Stomach (tissue), 9 donors: ENCODE results near the gene EDRF1. TPM values are rescaled to one million over a fixed set of nuclear protein-coding genes. Genes with fewer than 3 reads are reported as not detected.
"Not testable (repeated sequence)": the region's sequence is repeated elsewhere in the genome, so short reads cannot be mapped to it uniquely, and the experiment has no call there.

Experiments
- DNase-seq, 2 donors: peaks; one replicate each; pipeline versions ENCODE4 v3.0.0 to v3.0.0-alpha.2; 2013 to 2019
- H3K27ac ChIP-seq, 5 donors: fragments of 200-600 bp in 4 of 5; sonication (generic) in 4 of 5; one replicate each; pipeline ENCODE4 v1.5.1; 2013 to 2019; ENCODE audit warnings: mild to moderate bottlenecking in 1 of 5, moderate library complexity in 1 of 5
- H3K27me3 ChIP-seq, 3 donors: fragments of 200-600 bp; sonication (generic); one replicate each; pipeline ENCODE4 v1.5.1; 2017 to 2019; ENCODE audit warnings: mixed run types in 1 of 3
- H3K36me3 ChIP-seq, 4 donors: fragments of 200-600 bp; sonication (generic); 1 replicate in 3 of 4; 2 replicates in 1 of 4; pipeline ENCODE4 v1.5.1; 2016 to 2019
- H3K4me1 ChIP-seq, 4 donors: fragments of 200-600 bp; sonication (generic); one replicate each; pipeline ENCODE4 v1.5.1; 2016 to 2019
- H3K4me3 ChIP-seq, 4 donors: fragments of 200-600 bp; sonication (generic) in 3 of 4; one replicate each; pipeline ENCODE4 v1.5.1; 2016 to 2019; ENCODE audit warnings: mild to moderate bottlenecking in 1 of 4
- H3K9me3 ChIP-seq, 4 donors: fragments of 200-600 bp; sonication (generic); one replicate each; pipeline ENCODE4 v1.5.1; 2016 to 2019
- CTCF ChIP-seq, 7 experiments: fragments of 450-650 bp in 4 of 7; fragments of 200-600 bp in 3 of 7; sonication (generic) in 3 of 7; IDR thresholded peaks; one replicate each; pipeline ENCODE4 v1.5.1; 2016 to 2019; ENCODE audit warnings: antibody characterized with exemption in 7 of 7, control low read depth in 2 of 7, mild to moderate bottlenecking in 1 of 7
- EP300 ChIP-seq: sonication (generic); formaldehyde crosslinking; IDR thresholded peaks from one replicate; pipeline ENCODE4 v1.6.1; 2017; ENCODE audit warnings: antibody characterized with exemption
- POLR2A ChIP-seq, 4 donors: fragments of 450-650 bp; IDR thresholded peaks; one replicate each; pipeline ENCODE4 v1.6.1; 2016; ENCODE audit warnings: antibody characterized with exemption in 4 of 4, control low read depth in 2 of 4, mild to moderate bottlenecking in 1 of 4, moderate library complexity in 1 of 4
- POLR2AphosphoS5 ChIP-seq, 3 donors: sonication (generic); formaldehyde crosslinking; IDR thresholded peaks; one replicate each; pipeline ENCODE4 v1.6.1; 2016; ENCODE audit warnings: antibody characterized with exemption in 3 of 3
- WGBS, 5 donors: extraction: QIAGEN DNeasy Blood & Tissue Kit in 3 of 5; methylation state at CpG; one replicate each; pipeline versions ENCODE4 v1.1.5 to v1.1.7; 2013 to 2018; 5-methylcytosine and 5-hydroxymethylcytosine counted together
- intact Hi-C: fragments of 100-400 bp; cut with DNase I; formaldehyde crosslinking; loops from one replicate; pipeline ENCODE4 v1.15.1; 2023; ENCODE audit warnings: low total_unique reads
- polyA plus RNA-seq, 3 donors: library from polyadenylated mRNA; stranded (reverse); fragments of 200-250 nt; gene quantifications; one replicate each; pipeline ENCODE4 v1.2.3, GENCODE V29; 2013
- total RNA-seq, 5 donors: library from RNA; depleted of rRNA; stranded (reverse); fragments of >200 nt; gene quantifications; one replicate each; pipeline versions ENCODE4 v1.1.0 to v1.2.3, GENCODE V29; 2014 to 2016
- donor health status: healthy with polysubstance abuse.
- donor health status: Bipolar disorder and iron deficiency.
- donor health status: healthy.

The EDRF1 gene
- total and polyA plus RNA-seq, 8 donors = 5.5 to 41.5 (median 15.5) TPM

DNA sequence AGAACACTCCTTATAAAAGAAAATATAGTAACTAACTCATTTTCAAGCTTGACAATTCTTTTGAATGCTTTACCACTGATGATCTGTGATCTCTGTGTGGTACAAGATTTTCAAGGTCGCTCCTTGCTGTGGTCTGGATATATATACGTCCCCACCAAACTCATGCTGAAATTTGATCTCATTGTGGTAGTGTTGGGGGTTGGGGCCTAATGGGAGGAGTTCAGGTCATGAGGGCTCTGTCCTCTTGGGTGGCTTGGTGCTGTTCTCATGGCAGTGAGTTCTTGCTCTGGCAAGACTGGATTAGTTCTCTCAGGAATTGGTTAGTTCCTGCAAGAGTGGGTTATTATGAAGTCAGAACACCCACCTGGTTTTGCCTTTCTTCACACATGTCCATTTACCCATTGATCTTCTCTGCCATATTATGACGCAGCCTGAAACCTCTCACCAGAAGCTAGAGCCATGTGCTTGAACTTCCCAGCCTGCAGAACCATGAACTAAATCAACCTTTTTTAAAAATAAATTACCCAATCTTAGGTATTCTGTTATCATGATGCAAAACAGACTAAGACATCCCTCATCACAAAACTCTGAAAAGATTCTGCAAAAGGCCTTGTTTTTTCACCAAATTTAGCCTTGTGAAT is 8.3 kb upstream of the EDRF1 start:
- H3K4me3 ChIP-seq = no peak overlapping the region
- no peaks in the 10 kb centered on the region for H3K36me3 ChIP-seq
- WGBS, 5 donors = 81 to 87% (median 83%) methylated on average over 3 of the region's 3 CpGs
- peaks cover 0 to 11% (median 0%) of the 10 kb centered on the region in 4 donors for H3K4me1 ChIP-seq
- TF ChIP-seq CTCF (IDR thresholded peaks at IDR 0.05) = no peak
- TF ChIP-seq POLR2A (IDR thresholded peaks at IDR 0.05) = no peak
- TF ChIP-seq EP300 = no peak
- no peak for TF ChIP-seq POLR2AphosphoS5 (IDR thresholded peaks at IDR 0.05)
- no peak for DNase-seq
- peaks cover 0 to 33% (median 14%) of the 10 kb centered on the region in 4 donors for H3K9me3 ChIP-seq
- no peaks in the 10 kb centered on the region for H3K27me3 ChIP-seq
- H3K27ac ChIP-seq = no peak overlapping the region
- intact Hi-C loops = no loop called here

GRCh38 chr10:125714728-125715127 is 4.8 kb upstream of the EDRF1 start:
- WGBS, 5 donors = 94 to 99% (median 97%) methylated on average over 4 of the region's 4 CpGs
- H3K4me3 ChIP-seq, H3K27me3 ChIP-seq, DNase-seq, H3K27ac ChIP-seq, intact Hi-C loops, H3K36me3 ChIP-seq: not testable (repeated sequence)
- Histone ChIP-seq H3K4me1 (peaks cover 5 to 14% (median 8%) of the 10 kb centered on the region in 4 donors), H3K9me3 (peaks cover 0 to 33% (median 14%) of the 10 kb centered on the region in 4 donors)

- Histone ChIP-seq H3K4me3 (peak overlapping the region; percentile 89 to 95 (median 94)), H3K4me1 (peaks cover 19 to 38% (median 23%) of the 10 kb centered on the region in 4 donors), H3K27ac (peak overlapping the region; percentile 87 to 96 (median 89)), H3K9me3 (peaks cover 0 to under 1% (median 0%) of the 10 kb centered on the region in 4 donors), H3K27me3 (no peaks in the 10 kb centered on the region), H3K36me3 (peaks cover 6 to 40% (median 37%) of the 10 kb centered on the region in 4 donors)
- intact Hi-C loops = no loop called here
- DNase-seq = no peak
- TF ChIP-seq POLR2A (IDR thresholded peaks at IDR 0.05) = no peak
- no peak for TF ChIP-seq EP300
- TF ChIP-seq POLR2AphosphoS5 (IDR thresholded peaks at IDR 0.05) = no peak
- no peak for TF ChIP-seq CTCF (IDR thresholded peaks at IDR 0.05)
- 0 to 2% (median 1%) methylated on average over 14 to 15 of the region's 15 CpGs for WGBS, 5 donors
Measured at GRCh38 chr10:125720002-125720382, 483 bp downstream of the EDRF1 start.

DNA sequence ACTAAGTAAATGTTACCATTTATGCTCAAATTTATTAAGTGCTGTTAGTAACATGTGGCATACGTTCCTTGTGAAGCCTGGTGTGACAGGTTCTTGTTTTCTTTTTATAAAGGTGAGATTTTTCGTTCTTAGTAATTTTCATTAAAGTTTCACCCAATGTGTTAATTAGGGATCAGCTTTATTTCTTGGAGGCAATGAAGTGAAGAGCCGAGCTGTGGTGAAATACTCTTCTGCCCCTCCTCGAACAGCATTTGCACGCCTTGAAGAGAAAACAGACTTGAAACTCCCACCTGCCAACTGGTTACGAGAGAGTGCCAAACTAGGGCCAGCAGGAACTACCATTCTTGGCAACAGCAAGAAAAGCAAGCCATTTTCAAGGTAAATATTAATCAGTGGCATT is 1.5 kb downstream of the EDRF1 start:
- peaks cover 13 to 50% (median 48%) of the 10 kb centered on the region in 4 donors for H3K36me3 ChIP-seq
- intact Hi-C loops = no loop called here
- H3K27ac ChIP-seq = no peak overlapping the region
- 56 to 74% (median 68%) methylated on average over 6 of the region's 6 CpGs for WGBS, 5 donors
- H3K4me3 ChIP-seq = peak overlapping the region in 1 of 4 donors; percentile 3
- no peak for DNase-seq
- H3K4me1 ChIP-seq = peaks cover 19 to 38% (median 23%) of the 10 kb centered on the region in 4 donors
- no peak for TF ChIP-seq CTCF (IDR thresholded peaks at IDR 0.05)
- no peak for TF ChIP-seq POLR2A (IDR thresholded peaks at IDR 0.05)
- no peak for TF ChIP-seq POLR2AphosphoS5 (IDR thresholded peaks at IDR 0.05)
- no peak for TF ChIP-seq EP300
- H3K9me3 ChIP-seq = no peaks in the 10 kb centered on the region
- no peaks in the 10 kb centered on the region for H3K27me3 ChIP-seq

- Histone ChIP-seq H3K27me3 (no peaks in the 10 kb centered on the region), H3K27ac (no peak overlapping the region), H3K4me3 (no peak overlapping the region), H3K9me3 (no peaks in the 10 kb centered on the region), H3K4me1 (peaks cover 19 to 38% (median 23%) of the 10 kb centered on the region in 4 donors), H3K36me3 (peaks cover 27 to 68% (median 65%) of the 10 kb centered on the region in 4 donors)
- intact Hi-C loops = no loop called here
- TF ChIP-seq CTCF (IDR thresholded peaks at IDR 0.05) (no peak), POLR2A (IDR thresholded peaks at IDR 0.05) (no peak), POLR2AphosphoS5 (IDR thresholded peaks at IDR 0.05) (no peak), EP300 (no peak)
- WGBS, 5 donors = 91 to 100% (median 95%) methylated on average over 1 of the region's 1 CpG
- no peak for DNase-seq
Measured at GRCh38 chr10:125722811-125723210, 3.3 kb downstream of the EDRF1 start.
